Measurements from ENCODE around the gene ZBTB8OS. TPM values are rescaled to one million over a fixed set of nuclear protein-coding genes. Genes with fewer than 3 reads are reported as not detected.
"Not testable (repeated sequence)": the region's sequence is repeated elsewhere in the genome, so short reads cannot be mapped to it uniquely, and the experiment has no call there.

ZBTB8OS gene
- total and polyA plus RNA-seq, 2 donors (not counting 3 experiments of a cell fraction or from before 2014, with no cell fraction given), result 28.3 to 38.0 TPM

DNA sequence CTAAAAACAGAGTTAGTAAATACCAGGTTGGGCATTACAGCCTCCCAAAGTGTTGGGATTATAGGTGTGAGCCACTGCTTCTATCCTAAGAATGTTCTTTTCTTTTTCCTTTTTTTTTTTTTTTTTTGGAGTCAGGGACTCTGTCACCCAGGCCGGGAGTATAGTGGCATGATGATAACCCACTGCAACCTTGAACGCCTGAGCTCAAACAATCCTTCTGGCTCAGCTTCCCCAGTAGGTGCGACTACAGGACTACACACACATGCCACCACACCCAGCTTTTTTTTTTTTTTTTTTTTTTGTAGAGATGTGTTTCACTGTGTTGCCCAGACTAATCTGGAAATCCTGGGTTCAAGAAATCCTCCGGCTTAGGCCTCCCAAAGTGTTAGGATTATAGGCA is 5.9 kb downstream of the ZBTB8OS start:
- Histone ChIP-seq H3K4me3 (replicated peaks in 1 of 3; ENCODE audit: insufficient read depth in 1 of 3, low read depth in 1 of 3, low read length in 3 of 3) (no peak overlapping the region), H3K27ac (ENCODE audit: insufficient read depth, low read depth, low read length) (no peak overlapping the region), H3K9ac (replicated peaks; ENCODE audit: extremely low read depth, insufficient read depth, low read length) (no peak overlapping the region), H3K36me3 (ENCODE audit: control insufficient read depth in 2 of 2, extremely low read depth in 1 of 2, insufficient read depth in 2 of 2, low read length in 2 of 2) (no peaks in the 10 kb centered on the region), H3K9me3 (replicated peaks; ENCODE audit: control insufficient read depth, insufficient read depth, low read length) (no peaks in the 10 kb centered on the region), H3K79me2 (ENCODE audit: control insufficient read depth, insufficient read depth, low read length) (peaks cover 37% of the 10 kb centered on the region), H4K20me1 (replicated peaks; ENCODE audit: control insufficient read depth, extremely low read depth, insufficient read depth, low read length) (no peaks in the 10 kb centered on the region), H3K9me1 (replicated peaks; ENCODE audit: control insufficient read depth, extremely low read depth, insufficient read depth, low read length) (no peaks in the 10 kb centered on the region), H3K4me1 (ENCODE audit: control insufficient read depth, extremely low read depth, insufficient read depth, low read length) (no peaks in the 10 kb centered on the region), H3K4me2 (ENCODE audit: insufficient read depth, low read length) (no peak overlapping the region), H3K27me3 (ENCODE audit: control insufficient read depth in 2 of 2, insufficient read depth in 2 of 2, low read length in 2 of 2) (no peaks in the 10 kb centered on the region), H2AFZ (ENCODE audit: low read depth, low read length) (no peak overlapping the region)
- ChIA-PET POLR2A (no interaction called here), CTCF (interaction anchor here (1.1 to 1.8 kb wide), 2 partner anchors 24 to 231 kb away, joined by 3 to 6 read pairs; no protein-coding TSS in a partner anchor)
- DNase-seq (ENCODE audit: low read depth, low spot score) (no peak), FAIRE-seq (no peak)
- TF ChIP-seq, protein P1, sequence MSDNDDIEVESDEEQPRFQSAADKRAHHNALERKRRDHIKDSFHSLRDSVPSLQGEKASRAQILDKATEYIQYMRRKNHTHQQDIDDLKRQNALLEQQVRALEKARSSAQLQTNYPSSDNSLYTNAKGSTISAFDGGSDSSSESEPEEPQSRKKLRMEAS (IDR thresholded peaks at IDR 0.05; ENCODE audit: insufficient read depth, insufficient read length), result no peak
- TF ChIP-seq POLR2AphosphoS5 (IDR thresholded peaks at IDR 0.05; ENCODE audit: insufficient read depth, low read depth, low read length) (no peak), EZH2 (IDR thresholded peaks at IDR 0.05; ENCODE audit: borderline replicate concordance, low read depth, low read length, severe bottlenecking) (no peak), FOS (IDR thresholded peaks at IDR 0.05; ENCODE audit: borderline replicate concordance, insufficient read depth, low read length) (no peak), MYC (IDR thresholded peaks at IDR 0.05; ENCODE audit: low read depth, low read length) (no peak), JUN (IDR thresholded peaks at IDR 0.05; ENCODE audit: borderline replicate concordance, insufficient read depth, insufficient read length, low read depth) (no peak), GATA2 (IDR thresholded peaks at IDR 0.05; ENCODE audit: insufficient read depth, insufficient read length, low read depth, low read length) (no peak), POLR2A (IDR thresholded peaks at IDR 0.05; ENCODE audit: low read depth, low read length) (no peak)
- TF ChIP-seq, protein P2, sequence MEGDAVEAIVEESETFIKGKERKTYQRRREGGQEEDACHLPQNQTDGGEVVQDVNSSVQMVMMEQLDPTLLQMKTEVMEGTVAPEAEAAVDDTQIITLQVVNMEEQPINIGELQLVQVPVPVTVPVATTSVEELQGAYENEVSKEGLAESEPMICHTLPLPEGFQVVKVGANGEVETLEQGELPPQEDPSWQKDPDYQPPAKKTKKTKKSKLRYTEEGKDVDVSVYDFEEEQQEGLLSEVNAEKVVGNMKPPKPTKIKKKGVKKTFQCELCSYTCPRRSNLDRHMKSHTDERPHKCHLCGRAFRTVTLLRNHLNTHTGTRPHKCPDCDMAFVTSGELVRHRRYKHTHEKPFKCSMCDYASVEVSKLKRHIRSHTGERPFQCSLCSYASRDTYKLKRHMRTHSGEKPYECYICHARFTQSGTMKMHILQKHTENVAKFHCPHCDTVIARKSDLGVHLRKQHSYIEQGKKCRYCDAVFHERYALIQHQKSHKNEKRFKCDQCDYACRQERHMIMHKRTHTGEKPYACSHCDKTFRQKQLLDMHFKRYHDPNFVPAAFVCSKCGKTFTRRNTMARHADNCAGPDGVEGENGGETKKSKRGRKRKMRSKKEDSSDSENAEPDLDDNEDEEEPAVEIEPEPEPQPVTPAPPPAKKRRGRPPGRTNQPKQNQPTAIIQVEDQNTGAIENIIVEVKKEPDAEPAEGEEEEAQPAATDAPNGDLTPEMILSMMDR (IDR thresholded peaks at IDR 0.05; ENCODE audit: extremely low read depth in 1 of 2, insufficient read depth in 1 of 2, low read depth in 1 of 2, low read length in 2 of 2), result no peak
- intact Hi-C loops (cut with micrococcal nuclease) (no loop called here), dilution Hi-C loops (cut with MboI; ENCODE audit: extremely low pct_ligation_motif_present, low sequenced_read_pairs) (no loop called here)
- no TSS peak for BruUV-seq (replicated peaks)

DNA sequence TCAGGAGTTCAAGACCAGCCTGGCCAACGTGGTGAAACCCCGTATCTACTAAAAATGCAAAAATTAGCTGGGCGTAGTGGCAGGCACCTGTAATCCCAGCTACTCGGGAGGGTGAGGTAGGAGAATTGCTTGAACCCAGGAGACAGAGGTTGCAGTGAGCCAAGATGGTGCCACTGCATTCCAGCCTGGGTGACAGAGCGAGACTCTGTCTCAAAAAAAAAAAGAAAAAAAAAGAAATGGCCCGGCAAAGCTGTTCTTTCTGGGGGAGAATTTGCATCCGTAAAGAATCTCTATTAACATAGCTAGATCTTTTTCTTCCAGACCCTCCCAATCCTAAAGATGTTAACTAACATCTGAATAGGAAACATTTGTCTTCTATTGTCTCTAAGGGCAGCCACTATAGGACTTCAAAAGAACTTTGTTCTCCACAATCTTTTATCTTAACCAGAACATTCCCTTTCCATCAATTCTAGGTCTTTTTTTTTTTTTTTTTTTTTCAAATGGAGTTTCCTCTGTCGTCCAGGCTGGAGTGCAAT is 8.0 kb downstream of the ZBTB8OS start:
- DNase-seq (ENCODE audit: low read depth, low spot score); H3K9me3 ChIP-seq (replicated peaks; ENCODE audit: control insufficient read depth, insufficient read depth, low read length); H3K4me3 ChIP-seq (replicated peaks in 1 of 3; ENCODE audit: insufficient read depth in 1 of 3, low read depth in 1 of 3, low read length in 3 of 3); H2AFZ ChIP-seq (ENCODE audit: low read depth, low read length); H3K27me3 ChIP-seq (ENCODE audit: control insufficient read depth in 2 of 2, insufficient read depth in 2 of 2, low read length in 2 of 2); H3K9me1 ChIP-seq (replicated peaks; ENCODE audit: control insufficient read depth, extremely low read depth, insufficient read depth, low read length); POLR2A ChIA-PET; H3K27ac ChIP-seq (ENCODE audit: insufficient read depth, low read depth, low read length); H3K36me3 ChIP-seq (ENCODE audit: control insufficient read depth in 2 of 2, extremely low read depth in 1 of 2, insufficient read depth in 2 of 2, low read length in 2 of 2); FAIRE-seq; H4K20me1 ChIP-seq (replicated peaks; ENCODE audit: control insufficient read depth, extremely low read depth, insufficient read depth, low read length); H3K9ac ChIP-seq (replicated peaks; ENCODE audit: extremely low read depth, insufficient read depth, low read length); H3K4me2 ChIP-seq (ENCODE audit: insufficient read depth, low read length); intact Hi-C loops (cut with micrococcal nuclease); H3K4me1 ChIP-seq (ENCODE audit: control insufficient read depth, extremely low read depth, insufficient read depth, low read length); BruUV-seq (replicated peaks); dilution Hi-C loops (cut with MboI; ENCODE audit: extremely low pct_ligation_motif_present, low sequenced_read_pairs): not testable (repeated sequence)
- CTCF ChIA-PET, result interaction anchor here (0.6 to 1.1 kb wide), 2 partner anchors 73 to 122 kb away, joined by 3 to 5 read pairs; no protein-coding TSS in a partner anchor
- H3K79me2 ChIP-seq (ENCODE audit: control insufficient read depth, insufficient read depth, low read length), result peaks cover 32% of the 10 kb centered on the region
